K562 (cell line): ENCODE measurements around the gene CPSF4. TPM values are rescaled to one million over a fixed set of nuclear protein-coding genes. Genes with fewer than 3 reads are reported as not detected.

Source experiments
- ATAC-seq: fragments of 200-7000 bp; cut with Tn5 transposase; 3 replicates; pipeline ENCODE4 v1.9.1; 2020; ENCODE audit warnings: moderate library complexity
- BruUV-seq: library from RNA; stranded (reverse); fragments of 400-500 nt; replicated peaks from 2 replicates; lab custom pipeline; 2021; lab: Mats Ljungman, UMichigan
- CTCF ChIA-PET: fragments of 300-600 bp; formaldehyde crosslinking; extraction: SDS; loops from one replicate; lab custom pipeline; 2021; ENCODE audit warnings: low intra/inter-chr PET ratio; lab: Yijun Ruan, JAX
- POLR2A ChIA-PET: fragments of 300-600, 350-650 bp; sonication (Branson Sonifier 250); formaldehyde crosslinking; extraction: SDS; loops from one replicate; lab custom pipeline; 2021; ENCODE audit warnings: antibody characterized with exemption, inconsistent platforms; lab: Yijun Ruan, JAX
- DNase-seq, 4 experiments: peaks; one replicate each; pipeline versions ENCODE4 v3.0.0 to v3.0.0-alpha.2; 2011 to 2018; ENCODE audit warnings: low spot score in 3 of 4, mixed read lengths in 3 of 4; ENCODE audit errors: extremely low read depth in 1 of 4
- FAIRE-seq: peaks from 2 replicates; lab custom pipeline; 2011; peaks lifted over from hg19 to GRCh38; lab: Jason Lieb, UNC
- H2AFZ ChIP-seq: 2 replicates; pipeline ENCODE4 v1.6.0; 2011; ENCODE audit warnings: low read depth, low read length, control low read depth, inconsistent platforms
- H3K27ac ChIP-seq: fragments of 200-600 bp; 3 replicates; pipeline ENCODE4 v1.8.0; 2011; ENCODE audit warnings: low read depth, mild to moderate bottlenecking, control low read depth, inconsistent platforms, low read length, moderate library complexity, mixed read lengths; ENCODE audit errors: extremely low read depth
- H3K27me3 ChIP-seq, 2 experiments: fragments of 300-600 bp in 1 of 2; 2 replicates in 1 of 2; 3 replicates in 1 of 2; pipeline versions ENCODE4 v1.6.0 to v1.8.0; 2011; ENCODE audit warnings: inconsistent platforms in 2 of 2, low read length in 2 of 2, mild to moderate bottlenecking in 1 of 2, mixed read lengths in 1 of 2, moderate library complexity in 1 of 2; ENCODE audit not compliant: control insufficient read depth in 2 of 2, insufficient read depth in 2 of 2
- H3K36me3 ChIP-seq: fragments of 300-600 bp; 3 replicates; pipeline ENCODE4 v1.8.0; 2011; ENCODE audit warnings: mild to moderate bottlenecking, low read length, inconsistent platforms; ENCODE audit not compliant: control insufficient read depth, insufficient read depth
- H3K4me1 ChIP-seq, 2 experiments: fragments of 200-600 bp in 1 of 2; replicated peaks in 1 of 2; 2 replicates in 1 of 2; 3 replicates in 1 of 2; pipeline versions ENCODE4 v1.5.1 to v1.8.0; 2011; ENCODE audit warnings: inconsistent platforms in 2 of 2, low read length in 2 of 2, mild to moderate bottlenecking in 1 of 2, mixed read lengths in 1 of 2, moderate library complexity in 1 of 2; ENCODE audit not compliant: control insufficient read depth in 2 of 2, insufficient read depth in 2 of 2
- H3K4me2 ChIP-seq: 2 replicates; pipeline ENCODE4 v1.6.1; 2011; ENCODE audit warnings: low read length, control low read depth, inconsistent platforms, mixed read lengths; ENCODE audit not compliant: insufficient read depth
- H3K4me3 ChIP-seq: fragments of 200-600 bp; sonication (generic), shearing (Covaris generic); 2 replicates; pipeline ENCODE4 v1.5.1; 2016; ENCODE audit warnings: control low read depth, inconsistent platforms
- H3K79me2 ChIP-seq: fragments of 200-600 bp; 3 replicates; pipeline ENCODE4 v1.8.0; 2011; ENCODE audit warnings: low read length, inconsistent platforms; ENCODE audit not compliant: control insufficient read depth, insufficient read depth
- H3K9ac ChIP-seq, 2 experiments: 2 replicates each; pipeline versions ENCODE4 v1.6.0 to v1.6.1; 2011; ENCODE audit warnings: low read depth in 2 of 2, low read length in 2 of 2, control low read depth in 1 of 2, inconsistent platforms in 1 of 2, mild to moderate bottlenecking in 1 of 2, mixed read lengths in 1 of 2; ENCODE audit not compliant: insufficient read depth in 1 of 2
- H3K9me1 ChIP-seq: one replicate; pipeline ENCODE4 v1.6.0; 2011; ENCODE audit warnings: inconsistent platforms, mild to moderate bottlenecking, low read length, moderate library complexity; ENCODE audit not compliant: control insufficient read depth, insufficient read depth
- H3K9me3 ChIP-seq: replicated peaks from 2 replicates; pipeline ENCODE4 v1.5.1; 2011; ENCODE audit warnings: low read depth, low read length, inconsistent platforms; ENCODE audit not compliant: control insufficient read depth, insufficient read depth
- H4K20me1 ChIP-seq: replicated peaks from 2 replicates; pipeline ENCODE4 v1.6.1; 2011; ENCODE audit warnings: low read length, inconsistent platforms, mixed read lengths; ENCODE audit not compliant: control insufficient read depth, insufficient read depth
- BCOR ChIP-seq: fragments of 450-650 bp; IDR thresholded peaks from 2 replicates; pipeline ENCODE4 v1.6.1; 2016
- CBX5 ChIP-seq: IDR thresholded peaks from 2 replicates; pipeline ENCODE4 v1.6.1; 2014; ENCODE audit warnings: low read depth, borderline replicate concordance
- CHCHD3 ChIP-seq: fragments of 250-450 bp; sonication (Bioruptor Pico); IDR thresholded peaks from 2 replicates; pipeline ENCODE4 v2.1.2; 2022; ENCODE audit warnings: mild to moderate bottlenecking
- CHD2 ChIP-seq: IDR thresholded peaks from 2 replicates; pipeline ENCODE4 v1.6.1; 2011; ENCODE audit warnings: low read depth, low read length
- CHD4 ChIP-seq: fragments of 200-600 bp; sonication (generic); IDR thresholded peaks from 3 replicates; pipeline ENCODE4 v1.6.1; 2012; ENCODE audit warnings: low read depth, mild to moderate bottlenecking, mixed read lengths, low read length, inconsistent platforms; ENCODE audit not compliant: insufficient read depth, insufficient replicate concordance, poor library complexity, severe bottlenecking
- GABPB1 ChIP-seq: sonication (generic); formaldehyde crosslinking; IDR thresholded peaks from 2 replicates; pipeline ENCODE4 v1.8.0; 2022; ENCODE audit warnings: mild to moderate bottlenecking, missing genetic modification reagents
- MYNN ChIP-seq, 2 experiments: sonication (generic); formaldehyde crosslinking in 1 of 2; IDR thresholded peaks; 2 replicates each; pipeline versions ENCODE4 v1.5.0 to v1.6.1; 2016 to 2020; ENCODE audit warnings: antibody characterized with exemption in 1 of 2, missing genetic modification reagents in 1 of 2
- NR1H2 ChIP-seq: sonication (generic); formaldehyde crosslinking; IDR thresholded peaks from 2 replicates; pipeline ENCODE4 v1.4.0; 2020; ENCODE audit warnings: mild to moderate bottlenecking, missing genetic modification reagents
- SIX5 ChIP-seq, 2 experiments: IDR thresholded peaks; 2 replicates each; pipeline ENCODE4 v1.6.1; 2011; ENCODE audit warnings: low read length in 2 of 2, borderline replicate concordance in 1 of 2, low read depth in 1 of 2, mild to moderate bottlenecking in 1 of 2, moderate library complexity in 1 of 2; ENCODE audit not compliant: insufficient read depth in 1 of 2
- SRSF3 ChIP-seq: fragments of 200-400 bp; formaldehyde crosslinking; IDR thresholded peaks from 2 replicates; pipeline ENCODE4 v1.6.1; 2016; ENCODE audit warnings: mild to moderate bottlenecking, low read length, moderate library complexity; ENCODE audit not compliant: insufficient read depth
- SRSF7 ChIP-seq: fragments of 200-400 bp; formaldehyde crosslinking; optimal IDR thresholded peaks from 2 replicates; pipeline ENCODE3; 2017; ENCODE audit warnings: mild to moderate bottlenecking, low read depth, low read length
- TBL1XR1 ChIP-seq, 2 experiments: IDR thresholded peaks; 2 replicates each; pipeline ENCODE4 v1.6.1; 2012; ENCODE audit warnings: improper control_type of control experiment in 2 of 2, low read length in 2 of 2, mild to moderate bottlenecking in 1 of 2
- TGIF2 ChIP-seq: sonication (generic); formaldehyde crosslinking; IDR thresholded peaks from 2 replicates; pipeline ENCODE4 v1.8.1; 2022; ENCODE audit warnings: mild to moderate bottlenecking, missing genetic modification reagents, moderate library complexity
- ZFX ChIP-seq: sonication (generic); formaldehyde crosslinking; IDR thresholded peaks from 2 replicates; pipeline ENCODE4 v1.8.0; 2022; ENCODE audit warnings: mild to moderate bottlenecking, missing genetic modification reagents, moderate library complexity
- ZNF165 ChIP-seq: fragments of 250-450 bp; sonication (Bioruptor Pico); IDR thresholded peaks from 2 replicates; pipeline ENCODE4 v1.4.0; 2020; ENCODE audit warnings: borderline replicate concordance
- ZNF444 ChIP-seq: fragments of 250-450 bp; sonication (Bioruptor Pico); IDR thresholded peaks from 2 replicates; pipeline ENCODE4 v1.4.0; 2020; ENCODE audit warnings: mild to moderate bottlenecking, moderate library complexity
- ZNF717 ChIP-seq: fragments of 250-450 bp; sonication (Bioruptor Pico); IDR thresholded peaks from 2 replicates; pipeline ENCODE4 v1.5.0; 2021
- WGBS: fragments of 100-300 bp; shearing (Covaris generic); methylation state at CpG from one replicate; pipeline ENCODE4 v1.1.6; 2016; ENCODE audit warnings: low coverage, mixed read lengths; ENCODE audit not compliant: insufficient coverage; ENCODE audit errors: missing lambda C conversion rate; 5-methylcytosine and 5-hydroxymethylcytosine counted together
- in situ Hi-C: fragments of 300-500 bp; cut with MboI; formaldehyde crosslinking; loops from 4 replicates; pipeline ENCODE4 v1.15.0; 2018; ENCODE audit warnings: inconsistent platforms, mixed read lengths
- intact Hi-C: fragments of 100-400 bp; cut with micrococcal nuclease; formaldehyde crosslinking; loops from 2 replicates; pipeline ENCODE4 v1.14.2; 2022
- polyA plus RNA-seq, 8 experiments: library from polyadenylated mRNA; depleted of rRNA in 4 of 8; stranded (reverse) in 5 of 8; unstranded in 3 of 8; fragments of >200 nt; fragmentation: Nextera tagmentation in 2 of 8; fragmentation: Illumina TruSeq in 1 of 8; extraction: Ambion mirVana in 2 of 8; extraction: Trizol in 1 of 8; gene quantifications; 2 replicates each; pipeline versions ENCODE4 v1.2.1 to v1.2.3, GENCODE V29; 2011 to 2014; ENCODE audit warnings: inconsistent platforms in 1 of 8, missing spikeins in 1 of 8
- total RNA-seq, 7 experiments: library from RNA; depleted of rRNA in 6 of 7; stranded (reverse); fragments of >200 nt in 6 of 7; fragmentation: Illumina TruSeq in 2 of 7; extraction: Trizol in 2 of 7; gene quantifications; 2 replicates each; pipeline versions ENCODE4 v1.2.1 to v1.2.3, GENCODE V29; 2011 to 2021; ENCODE audit warnings: low replicate concordance in 1 of 7
- TF ChIP-seq, protein P1 (sequence below), 3 experiments: IDR thresholded peaks in 2 of 3; conservative IDR thresholded peaks in 1 of 3; 2 replicates each; pipeline ENCODE4 v1.5.1; 2011 to 2012; ENCODE audit warnings: low read length in 3 of 3, mild to moderate bottlenecking in 3 of 3, control low read depth in 2 of 3, improper control_type of control experiment in 1 of 3, inconsistent platforms in 1 of 3, low read depth in 1 of 3, mixed read lengths in 1 of 3, moderate library complexity in 1 of 3; ENCODE audit not compliant: insufficient read depth in 2 of 3

CPSF4 gene
- total and polyA plus RNA-seq, 9 of the 15 experiments (the other 6 are each of a cell fraction or from before 2014, with no cell fraction given) = 16.9 to 118 (median 71.7) TPM

DNA sequence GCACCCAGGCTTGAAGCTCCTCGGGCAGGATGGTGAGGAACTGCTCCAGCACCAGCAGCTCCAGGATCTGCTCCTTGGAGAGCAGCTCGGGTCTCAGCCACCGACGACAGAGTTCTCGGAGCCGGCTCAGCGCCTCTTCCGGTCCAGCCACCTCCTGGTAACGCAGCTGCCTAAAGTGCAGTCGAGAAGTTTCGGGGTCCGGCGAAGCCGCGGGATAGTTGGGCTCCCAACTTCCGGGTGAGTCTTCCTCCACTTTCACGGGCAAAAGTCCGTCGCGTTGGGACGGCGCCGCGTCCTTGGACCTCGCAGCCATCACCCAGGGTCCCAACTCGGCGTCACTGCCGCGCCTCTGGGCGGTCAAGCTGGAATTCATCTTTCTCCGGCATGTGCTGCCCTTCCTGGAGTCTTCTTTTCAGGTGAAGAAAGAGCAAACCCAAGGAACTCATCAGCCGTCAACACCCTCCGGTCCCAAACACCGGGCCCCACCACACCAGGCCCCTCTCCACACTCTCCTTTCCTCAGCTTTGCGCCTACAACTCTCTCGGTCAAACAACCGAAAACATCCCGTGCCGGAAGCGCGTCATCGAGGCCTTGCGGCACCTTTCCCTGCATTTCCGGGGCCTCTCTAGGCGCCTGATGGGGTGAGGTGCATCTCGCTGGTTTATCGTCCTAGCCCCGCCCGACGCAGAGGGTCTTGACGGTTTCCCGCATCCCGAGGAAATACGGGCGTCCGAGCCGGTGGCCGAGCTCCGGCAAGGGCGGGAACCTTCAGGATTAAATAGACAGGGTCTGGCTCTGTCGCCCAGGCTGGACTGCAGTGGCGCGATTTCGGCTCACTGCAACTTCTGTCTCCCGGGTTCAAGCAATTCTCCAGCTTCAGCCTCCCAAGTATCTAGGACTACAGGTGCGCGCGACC is 61.2 kb downstream of the CPSF4 start, which contains the start of gene ZNF394 (continued):
- no peak for TF ChIP-seq ZNF444 (CRISPR knock-in tag)
- no peak for TF ChIP-seq ZNF717
- TF ChIP-seq TGIF2 = no peak
- TF ChIP-seq MYNN (IDR thresholded peaks at IDR 0.05) = no peak
- no peak for TF ChIP-seq MYNN (CRISPR knock-in tag; IDR thresholded peaks at IDR 0.05)
- no peak for TF ChIP-seq CBX5
- no peak for TF ChIP-seq NR1H2 (CRISPR knock-in tag)
- TF ChIP-seq ZFX (CRISPR knock-in tag) = peak; percentile 80

DNA sequence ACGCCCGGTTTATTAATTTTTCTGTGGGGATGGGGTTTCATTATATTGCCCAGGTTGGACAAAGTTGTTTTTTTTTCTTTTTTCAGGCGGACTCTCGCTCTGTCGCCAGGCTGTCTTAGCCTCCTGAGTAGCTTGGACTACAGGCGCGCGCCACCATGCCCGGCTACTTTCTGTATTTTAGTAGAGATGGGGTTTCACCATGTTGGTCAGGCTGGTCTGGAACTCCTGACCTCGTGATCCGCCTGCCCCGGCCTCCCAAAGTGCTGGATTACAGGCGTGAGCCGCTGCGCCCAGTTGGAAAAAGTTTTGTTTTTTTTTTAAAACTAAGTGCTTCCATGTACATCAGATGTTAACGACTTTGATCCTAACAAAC is 61.9 kb downstream of the CPSF4 start:
- H3K9me3 ChIP-seq = peaks cover 7% of the 10 kb centered on the region; the same call in 1 of the 2 replicates
- 43% methylated on average over 16 of the region's 16 CpGs for WGBS
- H3K27me3 ChIP-seq = no peaks in the 10 kb centered on the region
- CTCF ChIA-PET = interaction anchor here (0.6 kb wide), 1 partner anchor 52 kb away, joined by 3 read pairs; no protein-coding TSS in a partner anchor
- no peak for DNase-seq
- no peak for FAIRE-seq
- peak overlapping the region; percentile 97 for H3K4me3 ChIP-seq
- POLR2A ChIA-PET = interaction anchor here (0.8 to 1.4 kb wide), 3 partner anchors 21 to 334 kb away, joined by 3 to 4 read pairs (median 3); no protein-coding TSS in a partner anchor
- peak overlapping the region; percentile 87 for H2AFZ ChIP-seq
- intact Hi-C loops (loop anchor here (1.0 kb wide), 1 partner anchor 28 kb away; the partner anchor contains the start of gene ZNF789), in situ Hi-C loops (no loop called here)
- H4K20me1 ChIP-seq = peaks cover 20% of the 10 kb centered on the region
- H3K9me1 ChIP-seq = peaks cover 3% of the 10 kb centered on the region
- peaks cover 5 to 27% of the 10 kb centered on the region in 2 experiments; a peak in 3 of 5 replicates for H3K4me1 ChIP-seq
- H3K36me3 ChIP-seq = peaks cover 32% of the 10 kb centered on the region
- H3K79me2 ChIP-seq = peaks cover 53% of the 10 kb centered on the region
- H3K4me2 ChIP-seq = peak overlapping the region; percentile 93
- no TSS peak for BruUV-seq
- H3K27ac ChIP-seq = peak overlapping the region; percentile 87
- ATAC-seq = no peak
- peak overlapping the region; percentile 84 to 99 for H3K9ac ChIP-seq
- TF ChIP-seq BCOR = peak; percentile 35; the same call in 1 of the 2 replicates
- no peak for TF ChIP-seq SRSF3
- 0 out of 2 replicates have a peak, but pooled peaks have one; percentile 59 for TF ChIP-seq CHCHD3 (CRISPR knock-in tag)
- TF ChIP-seq SRSF7 = no peak
- no peak for TF ChIP-seq CHD2
- TF ChIP-seq, protein P1, sequence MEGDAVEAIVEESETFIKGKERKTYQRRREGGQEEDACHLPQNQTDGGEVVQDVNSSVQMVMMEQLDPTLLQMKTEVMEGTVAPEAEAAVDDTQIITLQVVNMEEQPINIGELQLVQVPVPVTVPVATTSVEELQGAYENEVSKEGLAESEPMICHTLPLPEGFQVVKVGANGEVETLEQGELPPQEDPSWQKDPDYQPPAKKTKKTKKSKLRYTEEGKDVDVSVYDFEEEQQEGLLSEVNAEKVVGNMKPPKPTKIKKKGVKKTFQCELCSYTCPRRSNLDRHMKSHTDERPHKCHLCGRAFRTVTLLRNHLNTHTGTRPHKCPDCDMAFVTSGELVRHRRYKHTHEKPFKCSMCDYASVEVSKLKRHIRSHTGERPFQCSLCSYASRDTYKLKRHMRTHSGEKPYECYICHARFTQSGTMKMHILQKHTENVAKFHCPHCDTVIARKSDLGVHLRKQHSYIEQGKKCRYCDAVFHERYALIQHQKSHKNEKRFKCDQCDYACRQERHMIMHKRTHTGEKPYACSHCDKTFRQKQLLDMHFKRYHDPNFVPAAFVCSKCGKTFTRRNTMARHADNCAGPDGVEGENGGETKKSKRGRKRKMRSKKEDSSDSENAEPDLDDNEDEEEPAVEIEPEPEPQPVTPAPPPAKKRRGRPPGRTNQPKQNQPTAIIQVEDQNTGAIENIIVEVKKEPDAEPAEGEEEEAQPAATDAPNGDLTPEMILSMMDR (IDR thresholded peaks at IDR 0.05 in 2 of 3, conservative IDR thresholded peaks at IDR 0.05 in 1 of 3; ENCODE audit: insufficient read depth in 2 of 3, low read depth in 1 of 3, low read length in 3 of 3) = no peak
- no peak for TF ChIP-seq CHD4
- TF ChIP-seq ZNF165 (CRISPR knock-in tag) = no peak
- no peak for TF ChIP-seq GABPB1 (CRISPR knock-in tag)
- TF ChIP-seq TBL1XR1 (IDR thresholded peaks at IDR 0.05; ENCODE audit: low read length in 2 of 2) = no peak
- no peak for TF ChIP-seq SIX5 (IDR thresholded peaks at IDR 0.05; ENCODE audit: borderline replicate concordance in 1 of 2, insufficient read depth in 1 of 2, low read depth in 1 of 2, low read length in 2 of 2)
